ENCODE measurements around the gene PTPRD. TPM values are rescaled to one million over a fixed set of nuclear protein-coding genes. Genes with fewer than 3 reads are reported as not detected.

Gene PTPRD
- total and polyA plus RNA-seq, 2 experiments from 2014 or later = 11.5 to 58.0 TPM

DNA sequence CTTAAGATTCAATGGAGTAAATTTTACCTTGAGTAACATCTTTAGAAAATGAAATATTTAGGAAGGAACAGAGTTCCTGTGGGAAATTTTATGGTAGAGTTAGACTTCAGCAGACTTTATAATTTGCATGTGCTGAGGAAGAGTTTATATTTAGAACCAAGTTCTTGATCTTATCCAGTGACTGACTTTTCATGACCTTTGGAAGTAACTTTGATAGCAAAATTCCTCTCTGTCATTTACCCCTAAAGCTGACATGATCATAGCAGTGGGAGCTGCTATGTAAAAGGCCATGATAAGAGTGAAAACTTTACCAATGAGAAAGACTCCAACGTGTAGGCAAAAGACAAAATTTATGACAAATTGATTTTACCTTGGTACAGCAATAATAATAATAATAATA, 1741.4 kb downstream of the PTPRD start (continued):
- TF ChIP-seq, protein P1, sequence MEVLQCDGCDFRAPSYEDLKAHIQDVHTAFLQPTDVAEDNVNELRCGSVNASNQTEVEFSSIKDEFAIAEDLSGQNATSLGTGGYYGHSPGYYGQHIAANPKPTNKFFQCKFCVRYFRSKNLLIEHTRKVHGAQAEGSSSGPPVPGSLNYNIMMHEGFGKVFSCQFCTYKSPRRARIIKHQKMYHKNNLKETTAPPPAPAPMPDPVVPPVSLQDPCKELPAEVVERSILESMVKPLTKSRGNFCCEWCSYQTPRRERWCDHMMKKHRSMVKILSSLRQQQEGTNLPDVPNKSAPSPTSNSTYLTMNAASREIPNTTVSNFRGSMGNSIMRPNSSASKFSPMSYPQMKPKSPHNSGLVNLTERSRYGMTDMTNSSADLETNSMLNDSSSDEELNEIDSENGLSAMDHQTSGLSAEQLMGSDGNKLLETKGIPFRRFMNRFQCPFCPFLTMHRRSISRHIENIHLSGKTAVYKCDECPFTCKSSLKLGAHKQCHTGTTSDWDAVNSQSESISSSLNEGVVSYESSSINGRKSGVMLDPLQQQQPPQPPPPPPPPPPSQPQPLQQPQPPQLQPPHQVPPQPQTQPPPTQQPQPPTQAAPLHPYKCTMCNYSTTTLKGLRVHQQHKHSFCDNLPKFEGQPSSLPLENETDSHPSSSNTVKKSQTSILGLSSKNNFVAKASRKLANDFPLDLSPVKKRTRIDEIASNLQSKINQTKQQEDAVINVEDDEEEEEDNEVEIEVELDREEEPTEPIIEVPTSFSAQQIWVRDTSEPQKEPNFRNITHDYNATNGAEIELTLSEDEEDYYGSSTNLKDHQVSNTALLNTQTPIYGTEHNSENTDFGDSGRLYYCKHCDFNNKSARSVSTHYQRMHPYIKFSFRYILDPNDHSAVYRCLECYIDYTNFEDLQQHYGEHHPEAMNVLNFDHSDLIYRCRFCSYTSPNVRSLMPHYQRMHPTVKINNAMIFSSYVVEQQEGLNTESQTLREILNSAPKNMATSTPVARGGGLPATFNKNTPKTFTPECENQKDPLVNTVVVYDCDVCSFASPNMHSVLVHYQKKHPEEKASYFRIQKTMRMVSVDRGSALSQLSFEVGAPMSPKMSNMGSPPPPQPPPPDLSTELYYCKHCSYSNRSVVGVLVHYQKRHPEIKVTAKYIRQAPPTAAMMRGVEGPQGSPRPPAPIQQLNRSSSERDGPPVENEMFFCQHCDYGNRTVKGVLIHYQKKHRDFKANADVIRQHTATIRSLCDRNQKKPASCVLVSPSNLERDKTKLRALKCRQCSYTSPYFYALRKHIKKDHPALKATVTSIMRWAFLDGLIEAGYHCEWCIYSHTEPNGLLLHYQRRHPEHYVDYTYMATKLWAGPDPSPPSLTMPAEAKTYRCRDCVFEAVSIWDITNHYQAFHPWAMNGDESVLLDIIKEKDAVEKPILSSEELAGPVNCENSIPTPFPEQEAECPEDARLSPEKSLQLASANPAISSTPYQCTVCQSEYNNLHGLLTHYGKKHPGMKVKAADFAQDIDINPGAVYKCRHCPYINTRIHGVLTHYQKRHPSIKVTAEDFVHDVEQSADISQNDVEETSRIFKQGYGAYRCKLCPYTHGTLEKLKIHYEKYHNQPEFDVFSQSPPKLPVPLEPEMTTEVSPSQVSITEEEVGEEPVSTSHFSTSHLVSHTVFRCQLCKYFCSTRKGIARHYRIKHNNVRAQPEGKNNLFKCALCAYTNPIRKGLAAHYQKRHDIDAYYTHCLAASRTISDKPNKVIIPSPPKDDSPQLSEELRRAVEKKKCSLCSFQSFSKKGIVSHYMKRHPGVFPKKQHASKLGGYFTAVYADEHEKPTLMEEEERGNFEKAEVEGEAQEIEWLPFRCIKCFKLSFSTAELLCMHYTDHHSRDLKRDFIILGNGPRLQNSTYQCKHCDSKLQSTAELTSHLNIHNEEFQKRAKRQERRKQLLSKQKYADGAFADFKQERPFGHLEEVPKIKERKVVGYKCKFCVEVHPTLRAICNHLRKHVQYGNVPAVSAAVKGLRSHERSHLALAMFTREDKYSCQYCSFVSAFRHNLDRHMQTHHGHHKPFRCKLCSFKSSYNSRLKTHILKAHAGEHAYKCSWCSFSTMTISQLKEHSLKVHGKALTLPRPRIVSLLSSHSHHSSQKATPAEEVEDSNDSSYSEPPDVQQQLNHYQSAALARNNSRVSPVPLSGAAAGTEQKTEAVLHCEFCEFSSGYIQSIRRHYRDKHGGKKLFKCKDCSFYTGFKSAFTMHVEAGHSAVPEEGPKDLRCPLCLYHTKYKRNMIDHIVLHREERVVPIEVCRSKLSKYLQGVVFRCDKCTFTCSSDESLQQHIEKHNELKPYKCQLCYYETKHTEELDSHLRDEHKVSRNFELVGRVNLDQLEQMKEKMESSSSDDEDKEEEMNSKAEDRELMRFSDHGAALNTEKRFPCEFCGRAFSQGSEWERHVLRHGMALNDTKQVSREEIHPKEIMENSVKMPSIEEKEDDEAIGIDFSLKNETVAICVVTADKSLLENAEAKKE (CRISPR knock-in tag; IDR thresholded peaks at IDR 0.05) = no peak
- TF ChIP-seq, protein P2, sequence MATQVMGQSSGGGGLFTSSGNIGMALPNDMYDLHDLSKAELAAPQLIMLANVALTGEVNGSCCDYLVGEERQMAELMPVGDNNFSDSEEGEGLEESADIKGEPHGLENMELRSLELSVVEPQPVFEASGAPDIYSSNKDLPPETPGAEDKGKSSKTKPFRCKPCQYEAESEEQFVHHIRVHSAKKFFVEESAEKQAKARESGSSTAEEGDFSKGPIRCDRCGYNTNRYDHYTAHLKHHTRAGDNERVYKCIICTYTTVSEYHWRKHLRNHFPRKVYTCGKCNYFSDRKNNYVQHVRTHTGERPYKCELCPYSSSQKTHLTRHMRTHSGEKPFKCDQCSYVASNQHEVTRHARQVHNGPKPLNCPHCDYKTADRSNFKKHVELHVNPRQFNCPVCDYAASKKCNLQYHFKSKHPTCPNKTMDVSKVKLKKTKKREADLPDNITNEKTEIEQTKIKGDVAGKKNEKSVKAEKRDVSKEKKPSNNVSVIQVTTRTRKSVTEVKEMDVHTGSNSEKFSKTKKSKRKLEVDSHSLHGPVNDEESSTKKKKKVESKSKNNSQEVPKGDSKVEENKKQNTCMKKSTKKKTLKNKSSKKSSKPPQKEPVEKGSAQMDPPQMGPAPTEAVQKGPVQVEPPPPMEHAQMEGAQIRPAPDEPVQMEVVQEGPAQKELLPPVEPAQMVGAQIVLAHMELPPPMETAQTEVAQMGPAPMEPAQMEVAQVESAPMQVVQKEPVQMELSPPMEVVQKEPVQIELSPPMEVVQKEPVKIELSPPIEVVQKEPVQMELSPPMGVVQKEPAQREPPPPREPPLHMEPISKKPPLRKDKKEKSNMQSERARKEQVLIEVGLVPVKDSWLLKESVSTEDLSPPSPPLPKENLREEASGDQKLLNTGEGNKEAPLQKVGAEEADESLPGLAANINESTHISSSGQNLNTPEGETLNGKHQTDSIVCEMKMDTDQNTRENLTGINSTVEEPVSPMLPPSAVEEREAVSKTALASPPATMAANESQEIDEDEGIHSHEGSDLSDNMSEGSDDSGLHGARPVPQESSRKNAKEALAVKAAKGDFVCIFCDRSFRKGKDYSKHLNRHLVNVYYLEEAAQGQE (IDR thresholded peaks at IDR 0.05; ENCODE audit: unreplicated experiment) = no peak
- TF ChIP-seq, protein P3, sequence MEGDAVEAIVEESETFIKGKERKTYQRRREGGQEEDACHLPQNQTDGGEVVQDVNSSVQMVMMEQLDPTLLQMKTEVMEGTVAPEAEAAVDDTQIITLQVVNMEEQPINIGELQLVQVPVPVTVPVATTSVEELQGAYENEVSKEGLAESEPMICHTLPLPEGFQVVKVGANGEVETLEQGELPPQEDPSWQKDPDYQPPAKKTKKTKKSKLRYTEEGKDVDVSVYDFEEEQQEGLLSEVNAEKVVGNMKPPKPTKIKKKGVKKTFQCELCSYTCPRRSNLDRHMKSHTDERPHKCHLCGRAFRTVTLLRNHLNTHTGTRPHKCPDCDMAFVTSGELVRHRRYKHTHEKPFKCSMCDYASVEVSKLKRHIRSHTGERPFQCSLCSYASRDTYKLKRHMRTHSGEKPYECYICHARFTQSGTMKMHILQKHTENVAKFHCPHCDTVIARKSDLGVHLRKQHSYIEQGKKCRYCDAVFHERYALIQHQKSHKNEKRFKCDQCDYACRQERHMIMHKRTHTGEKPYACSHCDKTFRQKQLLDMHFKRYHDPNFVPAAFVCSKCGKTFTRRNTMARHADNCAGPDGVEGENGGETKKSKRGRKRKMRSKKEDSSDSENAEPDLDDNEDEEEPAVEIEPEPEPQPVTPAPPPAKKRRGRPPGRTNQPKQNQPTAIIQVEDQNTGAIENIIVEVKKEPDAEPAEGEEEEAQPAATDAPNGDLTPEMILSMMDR (conservative IDR thresholded peaks at IDR 0.05; ENCODE audit: low read depth in 2 of 2) = no peak
- no peak for TF ChIP-seq NANOG (IDR thresholded peaks at IDR 0.05; ENCODE audit: borderline replicate concordance)
- TF ChIP-seq JUNB (IDR thresholded peaks at IDR 0.05; ENCODE audit: unreplicated experiment) = no peak
